ENCODE data around the gene VEPH1.

The VEPH1 gene

GRCh38 chr3:157502916-157503595 is at the start of gene VEPH1:
VEPH1 (minus strand) TSS chr3:157503416; CDS start chr3:157495349, 8,067 bp downstream.
- peaks cover 20% of the 10 kb centered on the region for H3K27me3 Mint-ChIP-seq (ENCODE audit: low read depth)
- H3K9me3 Mint-ChIP-seq: no peaks in the 10 kb centered on the region
- no peaks in the 10 kb centered on the region for H3K36me3 Mint-ChIP-seq (ENCODE audit: low read depth)
- peak within 1 kb of the TSS; percentile 64 to 73 (median 70) for H3K4me3 Mint-ChIP-seq
- no peak for TF ChIP-seq CTCF (IDR thresholded peaks at IDR 0.05; ENCODE audit: unreplicated experiment in 3 of 3)
- H3K27ac Mint-ChIP-seq: peak within 1 kb of the TSS; percentile 91 to 93 (median 92)
- H3K4me1 Mint-ChIP-seq: peaks cover 31% of the 10 kb centered on the region

- Mint-ChIP-seq H3K4me3 (no peak overlapping the region), H3K9me3 (peaks cover 8% of the 10 kb centered on the region), H3K27ac (no peak overlapping the region), H3K27me3 (ENCODE audit: low read depth) (no peaks in the 10 kb centered on the region), H3K4me1 (no peaks in the 10 kb centered on the region), H3K36me3 (ENCODE audit: low read depth) (no peaks in the 10 kb centered on the region)
- no peak for TF ChIP-seq CTCF (IDR thresholded peaks at IDR 0.05; ENCODE audit: unreplicated experiment in 3 of 3)
These were observed 48.7 kb upstream of the VEPH1 start for GRCh38 chr3:157551961-157552360.

- no peak overlapping the region for H3K4me3 Mint-ChIP-seq
- H3K27me3 Mint-ChIP-seq (ENCODE audit: low read depth): peaks cover 5% of the 10 kb centered on the region
- no peaks in the 10 kb centered on the region for H3K36me3 Mint-ChIP-seq (ENCODE audit: low read depth)
- peaks cover 6% of the 10 kb centered on the region for H3K9me3 Mint-ChIP-seq
- TF ChIP-seq CTCF (IDR thresholded peaks at IDR 0.05; ENCODE audit: unreplicated experiment in 3 of 3): no peak
- H3K4me1 Mint-ChIP-seq: no peaks in the 10 kb centered on the region
- no peak overlapping the region for H3K27ac Mint-ChIP-seq
These were observed 46.3 kb upstream of the VEPH1 start for GRCh38 chr3:157549498-157549897.

- peaks cover 14% of the 10 kb centered on the region for H3K27me3 Mint-ChIP-seq (ENCODE audit: low read depth)
- H3K4me3 Mint-ChIP-seq: peak overlapping the region in 2 of 3 experiments; percentile 36 to 44
- no peaks in the 10 kb centered on the region for H3K4me1 Mint-ChIP-seq
- no peak for TF ChIP-seq CTCF (IDR thresholded peaks at IDR 0.05; ENCODE audit: unreplicated experiment in 3 of 3)
- H3K27ac Mint-ChIP-seq: no peak overlapping the region
- peaks cover 13% of the 10 kb centered on the region for H3K9me3 Mint-ChIP-seq
- H3K36me3 Mint-ChIP-seq (ENCODE audit: low read depth): no peaks in the 10 kb centered on the region
These were observed 41.4 kb upstream of the VEPH1 start for GRCh38 chr3:157544501-157545130.

- Mint-ChIP-seq H3K4me3 (peak overlapping the region; percentile 80 to 84 (median 83)), H3K4me1 (no peaks in the 10 kb centered on the region), H3K27me3 (ENCODE audit: low read depth) (peaks cover 18% of the 10 kb centered on the region), H3K9me3 (peaks cover 13% of the 10 kb centered on the region), H3K36me3 (ENCODE audit: low read depth) (no peaks in the 10 kb centered on the region), H3K27ac (no peak overlapping the region)
- TF ChIP-seq CTCF (IDR thresholded peaks at IDR 0.05; ENCODE audit: unreplicated experiment in 3 of 3): no peak
These were observed 40.4 kb upstream of the VEPH1 start for GRCh38 chr3:157543501-157544035.

Measured in nephron (organoid).